GM18526 (cell line): Measurements from ENCODE around the gene EPHB2.

Source experiments
- POLR2A ChIP-seq: IDR thresholded peaks from 3 replicates; pipeline ENCODE4 v1.6.1; 2011; ENCODE audit not compliant: insufficient read length; ENCODE audit errors: extremely low read depth

The EPHB2 gene

DNA sequence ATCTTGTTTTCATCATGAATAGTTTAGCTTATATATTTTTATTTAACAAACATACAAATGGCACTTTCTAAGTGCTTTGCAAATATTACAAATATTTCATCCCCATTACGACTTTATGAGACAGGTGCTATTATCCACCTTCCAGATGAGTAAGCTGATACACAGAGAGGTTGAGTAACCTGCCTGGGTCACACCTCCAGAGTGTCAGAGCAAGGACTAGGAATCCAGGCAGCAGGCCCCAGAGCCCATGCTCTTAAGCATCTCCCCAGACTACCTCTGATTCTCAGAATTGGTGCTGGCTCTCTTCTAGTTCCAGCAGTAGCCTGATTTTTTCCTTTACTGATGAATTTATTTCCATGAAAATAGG lies 40.0 kb downstream of the EPHB2 start:
- TF ChIP-seq POLR2A: no peak

- TF ChIP-seq POLR2A: no peak
Measured at GRCh38 chr1:22751124-22751531, 40.5 kb downstream of the EPHB2 start.

GRCh38 chr1:22752339-22752738 lies 41.7 kb downstream of the EPHB2 start:
- TF ChIP-seq POLR2A: no peak

GRCh38 chr1:22753481-22753971 lies 42.9 kb downstream of the EPHB2 start:
- TF ChIP-seq POLR2A: no peak

- TF ChIP-seq POLR2A: no peak
Measured at GRCh38 chr1:22754106-22754768, 43.6 kb downstream of the EPHB2 start.

DNA sequence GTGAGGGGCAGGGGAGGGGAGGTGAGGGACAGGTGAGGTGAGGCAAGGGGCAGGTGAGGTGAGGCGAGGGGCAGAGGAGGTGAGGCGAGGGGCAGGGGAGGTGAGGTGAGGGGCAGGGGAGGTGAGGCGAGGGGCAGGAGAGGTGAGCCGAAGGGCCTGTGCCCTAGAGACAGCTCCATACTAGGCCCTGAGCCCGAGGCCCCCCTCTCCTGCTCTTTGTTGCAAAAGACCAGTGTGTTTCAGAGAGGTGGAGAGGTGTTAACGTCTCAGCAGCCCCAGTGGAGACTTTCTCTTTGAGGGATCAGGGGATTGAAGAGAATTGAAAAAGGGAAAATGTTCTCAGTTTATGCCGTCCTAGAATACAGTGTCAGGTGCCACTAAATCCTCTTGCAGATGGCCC lies 44.2 kb downstream of the EPHB2 start:
- TF ChIP-seq POLR2A: no peak

DNA sequence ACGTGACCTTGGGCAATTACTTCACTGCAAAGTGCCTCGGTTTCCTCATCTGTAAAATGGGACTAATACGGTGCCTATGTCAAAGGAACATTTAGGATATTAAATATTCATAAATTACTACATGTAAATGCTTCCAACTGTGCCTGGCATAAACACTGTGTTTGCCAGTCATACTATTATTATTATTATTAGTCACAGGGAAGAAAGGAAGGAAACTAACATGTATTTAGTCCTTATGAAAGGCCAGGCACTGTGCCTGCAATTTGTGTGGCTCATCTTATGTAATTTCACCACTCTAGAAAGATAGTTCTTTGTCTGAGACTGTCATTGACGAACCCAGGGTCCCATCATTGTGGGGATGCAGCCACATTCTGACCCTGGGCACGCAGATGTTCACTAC lies 45.0 kb downstream of the EPHB2 start:
- TF ChIP-seq POLR2A: no peak

- no peak for TF ChIP-seq POLR2A
Measured at GRCh38 chr1:22756125-22756735, 45.6 kb downstream of the EPHB2 start.

- TF ChIP-seq POLR2A: no peak
Measured at GRCh38 chr1:22760455-22760854, 49.8 kb downstream of the EPHB2 start.

- TF ChIP-seq POLR2A: no peak
Measured at GRCh38 chr1:22761101-22761500, 50.5 kb downstream of the EPHB2 start.

GRCh38 chr1:22761821-22762220 lies 51.2 kb downstream of the EPHB2 start:
- no peak for TF ChIP-seq POLR2A

GRCh38 chr1:22763487-22764200 lies 53.0 kb downstream of the EPHB2 start:
- TF ChIP-seq POLR2A: no peak

GRCh38 chr1:22767852-22768251 lies 57.2 kb downstream of the EPHB2 start:
- no peak for TF ChIP-seq POLR2A

DNA sequence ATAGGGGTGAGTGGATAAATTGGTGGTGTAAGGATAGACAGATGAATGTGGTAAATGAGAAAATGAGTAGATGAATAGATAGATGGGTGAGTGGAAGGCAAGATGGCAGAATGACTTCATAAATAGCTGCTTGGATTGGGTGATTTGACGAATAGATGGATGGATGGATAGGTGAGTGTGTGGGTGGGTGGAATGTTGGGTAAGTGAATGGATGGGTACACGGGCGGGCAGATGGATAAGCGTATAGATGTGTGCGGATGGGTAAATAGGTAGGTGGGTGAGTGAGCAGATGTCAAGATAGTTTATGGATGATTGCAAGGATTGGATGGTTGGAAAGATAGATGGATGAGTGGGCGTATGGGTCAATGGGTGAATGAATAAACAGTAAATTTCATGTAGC lies 59.3 kb downstream of the EPHB2 start:
- TF ChIP-seq POLR2A: no peak

DNA sequence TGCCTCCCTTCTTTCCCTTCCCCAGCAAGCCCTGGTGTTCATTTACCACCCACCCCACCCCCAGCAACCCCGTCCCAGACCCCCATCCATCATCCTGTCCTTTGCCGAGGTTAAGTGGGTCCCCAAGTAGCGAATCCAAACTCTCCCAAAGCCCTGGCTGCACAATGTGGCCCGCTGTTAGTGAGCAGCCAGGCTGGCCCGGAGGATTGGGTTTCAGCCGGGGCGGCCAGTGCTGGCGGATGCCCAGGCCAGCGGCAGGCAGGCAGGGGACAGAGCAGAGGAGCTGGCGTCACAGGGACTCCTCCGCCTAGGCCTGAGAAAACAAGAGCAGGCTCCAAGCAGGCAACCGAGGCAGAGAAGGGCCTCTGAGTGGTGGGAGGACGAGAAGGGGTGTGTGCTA lies 61.4 kb downstream of the EPHB2 start:
- no peak for TF ChIP-seq POLR2A
